Mesenchymal stem cell (in vitro differentiated cells and primary cell): ENCODE results near the gene MACROD2.

Experiments used
- DNase-seq: peaks from one replicate; pipeline ENCODE4 v3.0.0-alpha.2; 2013
- H2AFZ ChIP-seq: one replicate; pipeline ENCODE4 v1.6.1; 2013; ENCODE audit warnings: low read depth, mild to moderate bottlenecking, control low read depth, inconsistent platforms, low read length, moderate library complexity
- H2AK5ac ChIP-seq: 2 replicates; pipeline ENCODE4 v1.6.1; 2013; ENCODE audit warnings: low read length, moderate library complexity, mild to moderate bottlenecking, inconsistent platforms; ENCODE audit not compliant: severe bottlenecking
- H2BK120ac ChIP-seq: one replicate; pipeline ENCODE4 v1.6.1; 2013; ENCODE audit warnings: low read depth, mild to moderate bottlenecking, inconsistent platforms, low read length, moderate library complexity
- H2BK12ac ChIP-seq, 2 experiments: one replicate each; pipeline ENCODE4 v1.6.1; 2013; ENCODE audit warnings: inconsistent platforms in 2 of 2, low read length in 2 of 2, mild to moderate bottlenecking in 2 of 2, moderate library complexity in 2 of 2, control low read depth in 1 of 2
- H2BK15ac ChIP-seq: one replicate; pipeline ENCODE4 v1.6.1; 2013; ENCODE audit warnings: mild to moderate bottlenecking, low read depth, inconsistent platforms; ENCODE audit not compliant: poor library complexity, severe bottlenecking
- H2BK5ac ChIP-seq: 2 replicates; pipeline ENCODE4 v1.6.1; 2013; ENCODE audit warnings: low read depth, mild to moderate bottlenecking, low read length, control low read depth, inconsistent platforms; ENCODE audit not compliant: poor library complexity, severe bottlenecking
- H3K14ac ChIP-seq, 2 experiments: one replicate each; pipeline ENCODE4 v1.6.1; 2013; ENCODE audit warnings: inconsistent platforms in 2 of 2, low read length in 2 of 2, control low read depth in 1 of 2, mild to moderate bottlenecking in 1 of 2, moderate library complexity in 1 of 2
- H3K18ac ChIP-seq, 2 experiments: one replicate each; pipeline ENCODE4 v1.6.1; 2013; ENCODE audit warnings: inconsistent platforms in 2 of 2, low read length in 2 of 2, control low read depth in 1 of 2, low read depth in 1 of 2, mild to moderate bottlenecking in 1 of 2
- H3K23ac ChIP-seq, 2 experiments: one replicate each; pipeline ENCODE4 v1.6.1; 2013; ENCODE audit warnings: inconsistent platforms in 2 of 2, low read length in 2 of 2, mild to moderate bottlenecking in 2 of 2, moderate library complexity in 2 of 2, control low read depth in 1 of 2
- H3K27ac ChIP-seq: 2 replicates; pipeline ENCODE4 v1.5.1; 2013; ENCODE audit warnings: mild to moderate bottlenecking, moderate library complexity, low read length, control low read depth, inconsistent platforms; ENCODE audit not compliant: poor library complexity, severe bottlenecking
- H3K27me3 ChIP-seq, 2 experiments: 2 replicates each; pipeline versions ENCODE4 v1.6.1 to v1.7.0; 2013; ENCODE audit warnings: low read length in 2 of 2, mild to moderate bottlenecking in 2 of 2, moderate library complexity in 2 of 2, control low read depth in 1 of 2, inconsistent platforms in 1 of 2; ENCODE audit not compliant: control insufficient read depth in 1 of 2, insufficient read depth in 1 of 2
- H3K36me3 ChIP-seq, 2 experiments: 2 replicates each; pipeline versions ENCODE4 v1.6.1 to v1.7.0; 2013; ENCODE audit warnings: low read length in 2 of 2, control low read depth in 1 of 2, inconsistent platforms in 1 of 2, low read depth in 1 of 2, mild to moderate bottlenecking in 1 of 2; ENCODE audit not compliant: insufficient read depth in 2 of 2, control insufficient read depth in 1 of 2
- H3K4ac ChIP-seq, 2 experiments: one replicate each; pipeline ENCODE4 v1.6.1; 2013; ENCODE audit warnings: inconsistent platforms in 2 of 2, low read length in 2 of 2, mild to moderate bottlenecking in 2 of 2, moderate library complexity in 2 of 2, control low read depth in 1 of 2, low read depth in 1 of 2
- H3K4me1 ChIP-seq: 2 replicates; pipeline ENCODE4 v1.6.1; 2013; ENCODE audit warnings: low read depth, low read length, control low read depth; ENCODE audit not compliant: control insufficient read depth, insufficient read depth
- H3K4me2 ChIP-seq: 2 replicates; pipeline ENCODE4 v1.6.1; 2013; ENCODE audit warnings: low read length, mild to moderate bottlenecking, inconsistent platforms; ENCODE audit not compliant: poor library complexity, severe bottlenecking
- H3K4me3 ChIP-seq, 2 experiments: 2 replicates each; pipeline versions ENCODE4 v1.5.1 to v1.7.0; 2013; ENCODE audit warnings: low read length in 2 of 2, mild to moderate bottlenecking in 2 of 2, control low read depth in 1 of 2, low read depth in 1 of 2; ENCODE audit not compliant: insufficient read depth in 1 of 2
- H3K79me1 ChIP-seq: replicated peaks from 2 replicates; pipeline ENCODE4 v1.6.1; 2013; ENCODE audit warnings: mild to moderate bottlenecking, control low read depth, low read length, inconsistent platforms; ENCODE audit not compliant: poor library complexity, severe bottlenecking
- H3K9ac ChIP-seq: 2 replicates; pipeline ENCODE4 v1.7.0; 2013; ENCODE audit warnings: mild to moderate bottlenecking, low read length, moderate library complexity
- H3K9me3 ChIP-seq: 2 replicates; pipeline ENCODE4 v1.7.0; 2013; ENCODE audit warnings: mild to moderate bottlenecking, low read length; ENCODE audit not compliant: control insufficient read depth
- H4K8ac ChIP-seq: one replicate; pipeline ENCODE4 v1.6.1; 2013; ENCODE audit warnings: inconsistent platforms, mild to moderate bottlenecking, low read length, moderate library complexity
- H4K91ac ChIP-seq: one replicate; pipeline ENCODE4 v1.6.1; 2013; ENCODE audit warnings: mild to moderate bottlenecking, low read length, inconsistent platforms
- WGBS: methylation state at CpG from one replicate; pipeline ENCODE4 v1.1.7; 2013; ENCODE audit warnings: mixed read lengths; 5-methylcytosine and 5-hydroxymethylcytosine counted together

MACROD2 gene

DNA sequence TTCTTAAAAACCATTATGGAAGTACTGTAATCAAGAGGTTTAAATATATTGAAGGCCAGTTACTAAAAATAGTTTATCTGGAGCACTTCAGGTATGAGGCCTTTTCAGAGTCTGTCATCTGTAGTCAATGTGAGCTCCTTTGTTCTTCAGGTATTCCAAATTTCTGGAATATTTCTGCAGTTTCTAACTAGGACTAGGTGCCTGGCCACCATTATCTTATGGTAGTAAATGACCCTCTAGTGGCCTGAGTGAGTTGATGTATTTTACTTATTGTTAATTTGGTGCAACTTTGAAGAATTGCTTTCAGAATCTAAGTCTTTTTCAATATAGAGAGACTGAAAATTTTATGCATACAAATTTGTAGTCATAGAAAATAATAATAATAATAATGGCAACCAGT lies 437.3 kb downstream of the MACROD2 start:
- no peak for DNase-seq
- H3K27ac ChIP-seq, result no peak overlapping the region
- no peak overlapping the region for H2AFZ ChIP-seq
- H2BK15ac ChIP-seq, result no peak overlapping the region
- H3K18ac ChIP-seq, result no peak overlapping the region
- H3K14ac ChIP-seq, result no peak overlapping the region
- H2BK12ac ChIP-seq, result no peak overlapping the region
- H3K23ac ChIP-seq, result no peak overlapping the region
- H3K4me2 ChIP-seq, result no peak overlapping the region
- H3K79me1 ChIP-seq, result no peaks in the 10 kb centered on the region
- no peak overlapping the region for H2BK120ac ChIP-seq
- H2AK5ac ChIP-seq, result no peak overlapping the region
- no peaks in the 10 kb centered on the region for H3K36me3 ChIP-seq
- no peaks in the 10 kb centered on the region for H3K9me3 ChIP-seq
- no peak overlapping the region for H3K4ac ChIP-seq
- no peak overlapping the region for H3K4me3 ChIP-seq
- H4K91ac ChIP-seq, result no peak overlapping the region
- H2BK5ac ChIP-seq, result no peak overlapping the region
- H3K9ac ChIP-seq, result no peak overlapping the region
- H3K27me3 ChIP-seq, result no peaks in the 10 kb centered on the region
- no peak overlapping the region for H4K8ac ChIP-seq
- no peaks in the 10 kb centered on the region for H3K4me1 ChIP-seq

DNA sequence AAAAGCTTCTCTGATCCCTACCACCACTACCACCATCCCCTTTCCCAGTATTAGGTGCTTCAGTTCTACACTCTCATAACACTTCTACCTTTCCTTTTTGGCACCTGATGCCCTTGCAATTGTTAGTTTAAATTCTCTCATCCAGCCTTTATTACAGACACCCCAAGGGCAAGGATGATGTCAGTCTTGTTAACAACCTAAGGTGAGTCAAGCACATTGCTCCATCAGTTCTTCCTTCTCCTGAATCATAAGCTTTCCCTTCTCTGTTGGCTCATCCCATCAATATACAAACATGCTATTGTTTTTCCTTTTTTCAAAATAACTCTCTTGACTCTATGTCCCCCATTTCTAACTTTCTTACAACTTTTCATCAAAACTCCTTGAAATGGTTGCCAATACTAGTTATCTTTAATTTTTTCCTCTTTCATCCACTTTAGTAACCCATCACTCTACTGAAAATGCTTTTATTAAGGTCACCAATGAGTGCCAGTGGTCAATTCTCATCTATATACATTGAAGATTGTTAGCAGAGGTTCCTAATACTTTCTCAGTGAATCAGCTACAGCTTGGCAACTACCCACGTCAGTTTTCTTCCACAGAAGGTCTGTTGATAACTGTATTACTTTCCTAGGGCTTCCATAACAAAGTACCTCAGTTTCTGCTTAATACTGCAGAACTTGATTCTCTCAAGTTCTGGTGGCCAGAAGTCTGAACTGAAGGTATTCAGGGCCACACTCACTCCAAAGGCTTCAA lies 439.2 kb downstream of the MACROD2 start:
- Histone ChIP-seq H3K9me3 (peaks cover 12% of the 10 kb centered on the region), H4K91ac (no peak overlapping the region), H3K4me1 (no peaks in the 10 kb centered on the region), H2BK15ac (no peak overlapping the region), H3K4ac (no peak overlapping the region), H3K36me3 (no peaks in the 10 kb centered on the region), H3K79me1 (no peaks in the 10 kb centered on the region), H4K8ac (no peak overlapping the region), H3K23ac (no peak overlapping the region), H2BK120ac (no peak overlapping the region), H3K27me3 (no peaks in the 10 kb centered on the region), H2BK5ac (no peak overlapping the region), H2AFZ (no peak overlapping the region), H3K18ac (no peak overlapping the region), H3K14ac (no peak overlapping the region), H2BK12ac (no peak overlapping the region), H3K4me2 (no peak overlapping the region), H3K4me3 (no peak overlapping the region), H3K27ac (no peak overlapping the region), H3K9ac (no peak overlapping the region), H2AK5ac (no peak overlapping the region)
- DNase-seq, result no peak
- WGBS, result 50% methylated on average over 1 of the region's 1 CpG

DNA sequence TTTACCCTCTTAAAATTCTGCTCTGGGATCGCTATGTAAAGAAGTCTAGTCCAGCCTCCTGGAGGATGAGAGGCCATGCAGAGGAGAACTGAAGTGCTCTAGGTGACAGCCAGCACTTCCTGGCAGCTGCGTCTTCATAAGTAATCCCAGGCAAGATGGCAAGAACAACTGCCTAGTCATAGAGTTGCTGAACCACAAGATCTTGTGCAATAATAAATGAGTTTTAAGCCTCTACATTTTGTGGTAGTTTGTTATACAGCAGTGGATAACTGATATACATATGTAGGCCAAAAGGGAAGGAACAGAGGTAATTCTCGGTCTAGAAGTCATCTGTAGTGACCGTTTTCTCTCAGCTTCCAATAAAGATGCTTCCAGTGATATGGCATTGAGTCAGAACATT lies 445.9 kb downstream of the MACROD2 start:
- Histone ChIP-seq H3K9me3 (peaks cover 12% of the 10 kb centered on the region), H3K18ac (no peak overlapping the region), H3K27ac (no peak overlapping the region), H3K79me1 (no peaks in the 10 kb centered on the region), H3K4me1 (no peaks in the 10 kb centered on the region), H2BK12ac (no peak overlapping the region), H3K36me3 (no peaks in the 10 kb centered on the region), H3K4me2 (no peak overlapping the region), H2AK5ac (no peak overlapping the region), H2AFZ (no peak overlapping the region), H4K8ac (no peak overlapping the region), H2BK120ac (no peak overlapping the region), H4K91ac (no peak overlapping the region), H3K4ac (no peak overlapping the region), H3K14ac (no peak overlapping the region), H3K27me3 (no peaks in the 10 kb centered on the region), H3K9ac (no peak overlapping the region), H3K4me3 (no peak overlapping the region), H2BK15ac (no peak overlapping the region), H3K23ac (no peak overlapping the region), H2BK5ac (no peak overlapping the region)
- 67% methylated on average over 2 of the region's 4 CpGs for WGBS
- peak; percentile 65 for DNase-seq

DNA sequence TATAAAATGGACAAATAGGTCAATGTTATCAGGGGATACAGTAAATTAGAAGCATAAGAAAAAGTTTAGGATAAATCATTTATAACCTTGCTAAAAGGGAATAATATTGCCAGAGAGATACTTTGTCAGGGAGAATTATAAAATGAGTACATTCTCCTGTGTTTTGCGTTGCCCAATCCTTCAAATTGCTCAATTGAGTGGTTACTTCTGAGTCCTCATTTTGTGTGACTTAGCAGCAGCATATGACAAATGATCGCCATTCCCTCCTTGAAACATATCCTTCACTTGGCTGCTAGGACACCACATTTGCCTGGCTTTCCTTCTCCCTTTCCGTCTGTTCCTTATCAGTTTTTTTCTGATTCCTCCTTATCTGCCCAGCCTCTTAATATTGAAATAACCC lies 448.8 kb downstream of the MACROD2 start:
- WGBS, result 77% methylated on average over 3 of the region's 3 CpGs
- H3K23ac ChIP-seq, result no peak overlapping the region
- no peak overlapping the region for H3K18ac ChIP-seq
- no peak overlapping the region for H4K91ac ChIP-seq
- no peak overlapping the region for H3K4ac ChIP-seq
- H3K9ac ChIP-seq, result no peak overlapping the region
- H3K4me1 ChIP-seq, result no peaks in the 10 kb centered on the region
- H3K27me3 ChIP-seq, result no peaks in the 10 kb centered on the region
- no peak overlapping the region for H2BK15ac ChIP-seq
- no peak overlapping the region for H2BK12ac ChIP-seq
- no peak overlapping the region for H2AFZ ChIP-seq
- peak; percentile 32 for DNase-seq
- H2AK5ac ChIP-seq, result no peak overlapping the region
- no peak overlapping the region for H3K27ac ChIP-seq
- peaks cover 2% of the 10 kb centered on the region for H3K9me3 ChIP-seq
- no peak overlapping the region for H4K8ac ChIP-seq
- no peak overlapping the region for H3K14ac ChIP-seq
- H3K36me3 ChIP-seq, result no peaks in the 10 kb centered on the region
- no peak overlapping the region for H2BK5ac ChIP-seq
- no peak overlapping the region for H3K4me3 ChIP-seq
- H3K4me2 ChIP-seq, result no peak overlapping the region
- no peaks in the 10 kb centered on the region for H3K79me1 ChIP-seq
- H2BK120ac ChIP-seq, result no peak overlapping the region
